DLD1 (cell line): ENCODE data around the gene GALNT2.

Experiments used
- in situ Hi-C: cut with HindIII; loops from 2 replicates; pipeline ENCODE4 v1.10.0; 2017; ENCODE audit warnings: low sequenced_read_pairs

GALNT2 gene

DNA sequence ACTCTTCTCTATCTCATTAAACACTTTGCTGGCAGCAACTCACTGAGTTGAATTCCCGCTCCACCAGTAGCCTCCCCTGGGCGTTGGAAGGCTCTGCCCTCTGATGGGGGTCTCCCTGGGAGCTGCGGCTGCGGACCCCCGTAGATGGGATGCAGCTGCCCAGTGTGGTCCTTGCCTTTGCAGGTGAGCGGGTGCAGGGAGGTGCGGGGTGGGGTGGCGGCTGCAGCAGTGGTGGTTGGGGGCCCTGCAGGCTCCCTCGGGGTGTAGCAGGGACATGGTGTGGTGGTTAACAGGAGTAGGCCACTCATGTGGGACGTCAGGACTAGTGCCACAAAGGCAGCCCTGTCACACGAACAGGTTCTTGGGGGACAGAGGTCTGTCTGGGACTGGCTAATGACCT is 42.0 kb downstream of the GALNT2 start:
- in situ Hi-C loops = no loop called here

DNA sequence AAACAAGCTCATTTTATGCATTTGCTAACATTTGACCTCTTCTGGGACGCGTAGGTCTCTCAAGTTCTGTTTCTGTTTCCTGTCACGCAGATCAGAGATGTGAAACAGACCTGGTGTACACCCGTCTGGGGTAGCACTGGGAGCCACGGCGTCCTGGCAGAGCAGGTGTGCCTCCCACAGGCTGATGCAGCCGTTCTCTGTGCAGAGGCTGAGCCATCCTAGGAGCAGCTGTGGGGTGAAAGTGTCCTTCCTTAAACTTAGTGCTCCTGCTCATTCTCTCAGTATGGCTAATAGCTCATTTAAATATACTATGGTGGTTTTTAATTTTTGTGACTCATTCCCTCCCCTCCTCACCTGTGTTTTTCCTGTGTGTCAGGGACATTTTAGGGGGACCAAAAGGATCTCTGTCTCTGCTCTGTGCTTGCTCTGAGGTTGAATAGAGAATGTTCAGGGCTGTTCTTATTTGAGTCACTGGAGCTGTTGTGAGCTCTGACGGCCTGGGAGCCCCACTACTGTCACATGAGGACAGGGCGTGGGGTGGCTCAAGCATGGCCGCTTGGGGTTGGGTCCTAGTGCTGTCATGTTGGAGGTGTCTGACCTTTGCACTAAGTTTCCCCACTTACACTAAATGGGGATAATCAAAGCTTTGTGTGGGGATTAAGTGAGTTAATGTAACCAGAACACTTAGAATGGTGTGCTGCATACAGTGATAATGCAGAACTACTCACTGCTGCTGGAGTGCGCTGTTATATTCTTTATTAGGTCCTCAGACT is 43.0 kb downstream of the GALNT2 start:
- in situ Hi-C loops = no loop called here

DNA sequence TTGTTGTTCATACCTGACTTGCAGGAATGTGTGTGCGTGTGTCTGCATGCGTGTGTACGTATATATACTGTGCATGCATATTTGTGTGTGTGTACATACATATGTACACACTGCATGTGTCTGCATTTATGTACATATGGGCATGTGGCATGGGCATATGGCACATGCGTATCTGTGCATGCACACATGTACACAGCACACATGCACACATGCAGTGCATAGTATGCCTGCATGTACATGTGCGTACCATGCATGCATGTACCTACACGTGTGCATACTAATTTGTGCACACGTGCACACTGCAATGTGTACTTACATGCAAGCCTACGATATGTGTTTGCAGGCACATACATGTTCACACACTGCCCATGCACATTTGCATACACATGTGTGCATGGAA is 43.9 kb downstream of the GALNT2 start:
- in situ Hi-C loops = no loop called here

DNA sequence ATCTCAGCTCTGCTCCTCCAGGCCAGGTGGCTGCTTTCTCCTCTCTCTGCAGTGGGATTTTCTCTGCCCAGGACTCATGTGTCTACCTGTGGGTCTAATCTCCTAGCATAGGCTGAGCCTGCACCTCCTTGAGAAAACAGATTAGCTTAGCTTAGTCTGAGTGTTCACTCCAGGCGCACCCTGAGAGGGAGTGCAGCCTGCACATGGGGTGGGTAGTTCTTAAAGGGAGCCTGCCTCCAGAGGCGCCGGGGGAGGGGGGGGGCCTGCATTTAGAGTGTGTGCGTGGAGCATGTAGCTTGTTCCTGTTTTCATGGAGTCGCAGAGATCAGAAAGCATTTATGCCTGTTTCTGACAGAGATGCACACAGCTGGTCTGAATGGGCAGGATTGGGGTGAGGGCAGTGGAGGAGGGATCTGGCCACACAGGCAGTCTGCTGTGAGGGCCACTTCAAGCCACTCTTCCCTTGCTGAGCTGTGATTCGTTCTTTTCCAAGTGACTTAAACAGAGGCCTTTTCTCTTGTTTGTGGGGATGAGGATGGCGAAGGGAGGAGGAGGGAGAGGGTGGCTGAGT is 45.2 kb downstream of the GALNT2 start:
- in situ Hi-C loops = no loop called here

DNA sequence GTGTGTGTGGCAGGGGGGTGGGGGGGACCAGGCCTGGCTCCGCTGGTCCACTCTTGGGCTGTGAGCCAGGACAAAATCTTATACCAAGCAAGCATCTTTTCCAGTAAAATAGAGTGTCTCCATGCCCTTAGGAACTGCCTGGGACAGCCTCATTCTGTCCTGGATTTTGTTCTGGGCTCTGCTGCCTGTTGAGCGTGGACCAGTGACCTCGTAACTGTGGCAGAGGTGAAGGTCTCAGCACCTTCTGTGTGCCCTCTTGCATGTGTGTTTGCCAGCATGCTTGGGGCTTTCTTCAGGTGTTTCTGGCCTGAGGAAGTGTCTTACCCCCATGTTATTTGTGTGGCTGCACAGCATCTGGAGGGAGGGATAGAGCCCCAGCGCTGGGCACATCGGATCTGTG is 45.7 kb downstream of the GALNT2 start:
- in situ Hi-C loops = no loop called here

DNA sequence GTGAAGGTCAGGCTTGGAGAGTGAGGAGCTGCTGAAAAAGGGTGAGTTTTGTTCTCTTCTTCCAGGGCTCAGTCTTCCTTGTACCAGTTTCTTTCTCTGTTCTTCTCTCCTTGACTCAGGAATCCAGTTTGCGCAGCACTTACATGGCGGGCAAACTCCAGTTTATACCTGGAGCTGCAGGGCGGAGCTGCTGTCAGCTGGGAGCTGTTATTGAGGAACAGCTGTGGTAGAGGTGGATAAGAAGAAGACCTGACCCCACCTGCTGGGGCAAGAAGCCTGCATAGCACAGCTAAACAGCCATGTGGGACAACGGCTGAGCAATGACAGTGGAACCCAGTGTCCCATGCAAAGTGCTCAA is 46.2 kb downstream of the GALNT2 start:
- in situ Hi-C loops = no loop called here

DNA sequence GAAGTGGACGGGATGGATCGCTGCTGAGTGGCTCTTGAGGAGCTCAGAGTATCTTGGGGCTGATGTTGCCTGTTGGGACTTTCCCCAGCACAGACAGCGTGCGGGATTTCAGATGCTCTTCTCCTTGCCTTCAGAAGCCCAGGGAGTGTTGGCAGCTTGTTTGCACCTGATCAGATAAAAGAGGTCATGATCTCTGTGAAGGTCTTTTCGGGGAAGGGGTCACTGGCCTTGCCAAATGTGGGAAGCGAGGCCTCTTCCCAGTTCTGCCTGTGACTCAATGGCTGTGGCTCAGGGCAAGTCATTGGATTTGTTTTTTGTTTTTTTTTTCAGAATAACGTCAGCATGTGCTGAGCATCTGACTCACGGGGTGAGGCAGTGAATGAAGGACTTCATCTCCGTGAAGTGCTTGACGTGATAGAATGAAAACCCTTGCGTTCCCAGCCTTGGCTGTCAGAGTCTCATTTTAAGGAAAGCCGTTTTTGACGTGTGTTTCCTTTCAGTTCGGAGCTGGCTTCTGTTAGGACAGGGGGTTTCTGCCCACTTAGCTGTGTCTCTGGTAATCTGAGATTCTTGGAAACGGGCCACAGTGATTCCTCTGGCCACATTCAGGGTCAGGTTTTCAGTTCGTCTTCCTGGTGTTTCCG is 46.7 kb downstream of the GALNT2 start:
- in situ Hi-C loops = no loop called here

DNA sequence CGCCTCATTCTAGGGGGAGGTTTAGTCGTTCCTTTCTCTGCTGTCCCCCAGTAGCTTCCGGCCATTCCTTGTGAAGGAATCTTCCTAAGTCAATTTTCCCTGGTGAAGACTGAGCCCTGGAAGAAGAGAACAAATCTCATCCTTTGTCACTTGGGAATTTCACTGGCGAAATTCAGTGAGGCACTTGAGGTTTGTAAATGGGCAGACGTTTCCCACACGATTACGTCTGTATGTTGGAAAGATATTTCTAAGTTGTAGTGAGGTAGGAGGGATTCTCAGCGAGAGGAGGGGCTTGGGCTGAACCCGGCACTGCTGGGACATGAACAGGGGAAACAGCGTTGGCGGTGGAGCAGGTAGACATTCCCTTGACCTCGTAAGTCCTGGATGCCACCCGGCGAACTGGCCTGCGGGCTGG is 47.2 kb downstream of the GALNT2 start:
- in situ Hi-C loops = no loop called here

DNA sequence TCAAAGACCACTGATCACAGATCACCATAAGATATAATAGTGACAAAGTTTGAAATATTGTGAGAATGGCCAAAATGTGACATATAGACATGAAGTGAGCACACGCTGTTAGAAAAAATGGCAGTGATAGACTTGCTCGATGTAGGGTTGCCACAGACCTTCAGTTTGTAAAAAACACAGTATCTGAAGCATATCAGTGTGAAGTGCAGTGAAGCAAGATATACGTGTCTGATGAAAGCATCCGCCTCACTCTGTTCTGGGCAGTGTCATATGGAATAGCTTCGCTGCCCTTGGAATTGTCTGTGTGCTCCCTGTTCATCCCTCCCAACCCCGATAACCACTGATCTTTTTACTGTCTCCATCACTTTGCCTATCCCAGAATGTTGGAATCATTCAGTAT is 50.7 kb downstream of the GALNT2 start:
- in situ Hi-C loops = no loop called here

DNA sequence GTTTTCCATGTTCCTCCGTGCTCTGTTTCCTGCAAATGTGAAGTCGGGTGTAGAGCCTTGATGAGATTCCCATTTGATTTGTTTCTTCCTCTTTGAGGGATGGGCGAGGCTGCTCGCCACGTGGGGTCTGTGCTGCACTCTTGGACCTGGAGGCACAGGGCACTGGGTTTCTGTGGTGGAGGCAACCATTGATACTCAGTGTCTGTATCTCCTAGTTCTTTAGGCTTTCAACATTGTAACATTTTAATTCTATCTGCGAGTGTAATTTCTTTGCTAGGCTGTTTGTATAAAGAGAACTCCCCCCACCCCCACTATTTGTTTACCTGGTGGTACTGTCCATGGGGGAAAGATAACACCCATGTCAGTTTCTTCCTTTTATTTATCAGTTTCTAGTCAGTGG is 52.3 kb downstream of the GALNT2 start:
- in situ Hi-C loops = no loop called here

DNA sequence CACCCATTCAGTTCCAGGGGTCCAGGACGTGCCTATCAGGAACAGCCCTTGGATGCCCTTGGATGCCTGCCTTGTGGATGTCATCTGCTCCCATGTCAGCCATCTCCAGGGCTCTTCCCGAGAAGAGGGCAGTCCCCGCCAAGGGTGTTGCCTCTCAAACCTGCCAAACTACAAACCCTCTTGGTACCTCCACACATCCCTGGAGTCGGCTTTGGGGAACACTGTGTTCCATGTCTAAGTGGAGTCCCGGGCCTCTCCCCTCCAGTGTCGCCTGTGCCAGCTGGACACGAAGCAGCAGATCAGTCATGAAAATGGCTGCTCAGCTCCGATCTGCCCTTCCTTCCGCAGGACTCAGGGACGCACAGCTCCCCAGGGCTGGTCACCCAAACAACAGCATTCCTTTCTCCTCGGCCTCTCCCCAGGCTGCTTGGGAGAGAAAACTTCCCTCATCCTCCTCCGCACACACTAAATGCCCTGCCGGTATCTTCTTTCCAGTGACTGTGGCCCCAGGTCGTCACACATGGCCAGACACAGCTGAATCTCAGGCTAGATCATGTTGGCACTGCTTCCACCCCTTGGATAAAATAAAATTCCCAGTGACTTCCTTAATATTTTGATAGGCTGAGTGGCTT is 53.4 kb downstream of the GALNT2 start:
- in situ Hi-C loops = no loop called here

DNA sequence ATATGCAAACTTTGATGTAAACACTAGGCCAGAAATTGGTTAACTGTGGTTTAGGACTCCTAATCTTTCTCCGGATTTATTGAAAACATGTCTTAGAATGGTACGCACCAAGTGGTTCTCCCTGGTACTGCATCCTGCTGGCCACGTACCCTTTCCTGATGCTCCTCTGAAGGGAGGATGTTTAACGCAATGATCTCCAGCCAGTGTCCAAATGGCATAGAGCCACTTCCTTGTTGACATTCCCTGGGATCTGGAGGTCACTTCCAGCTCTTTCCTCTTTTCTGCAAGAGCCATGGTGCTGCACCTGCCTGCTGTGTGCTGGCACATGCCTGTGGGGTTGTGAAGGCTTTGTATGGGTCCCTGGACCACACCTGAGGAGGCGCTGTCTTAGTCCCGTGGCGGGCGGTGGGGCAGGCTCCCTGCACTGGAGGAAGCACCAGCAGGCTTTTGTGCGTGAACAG is 53.9 kb downstream of the GALNT2 start:
- in situ Hi-C loops = no loop called here

DNA sequence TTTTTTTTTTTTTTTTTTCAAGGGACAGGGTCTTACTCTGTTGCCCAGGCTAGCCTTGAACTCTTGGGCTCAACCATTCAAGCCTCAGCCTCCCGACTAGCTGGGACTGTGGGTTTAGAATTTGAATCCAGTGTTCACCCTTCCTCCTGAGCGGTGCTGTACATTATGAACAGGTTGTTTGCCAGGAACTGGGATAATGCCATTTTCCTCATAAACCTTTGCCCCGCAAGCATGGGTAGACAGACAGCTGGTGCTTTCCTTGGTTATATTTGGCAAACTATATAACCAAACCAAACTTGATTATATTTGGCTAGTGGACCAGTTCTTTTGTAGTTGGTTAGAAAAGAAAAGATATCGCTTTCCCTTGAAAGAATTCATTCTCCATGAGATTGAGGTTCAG is 54.9 kb downstream of the GALNT2 start:
- in situ Hi-C loops = no loop called here

DNA sequence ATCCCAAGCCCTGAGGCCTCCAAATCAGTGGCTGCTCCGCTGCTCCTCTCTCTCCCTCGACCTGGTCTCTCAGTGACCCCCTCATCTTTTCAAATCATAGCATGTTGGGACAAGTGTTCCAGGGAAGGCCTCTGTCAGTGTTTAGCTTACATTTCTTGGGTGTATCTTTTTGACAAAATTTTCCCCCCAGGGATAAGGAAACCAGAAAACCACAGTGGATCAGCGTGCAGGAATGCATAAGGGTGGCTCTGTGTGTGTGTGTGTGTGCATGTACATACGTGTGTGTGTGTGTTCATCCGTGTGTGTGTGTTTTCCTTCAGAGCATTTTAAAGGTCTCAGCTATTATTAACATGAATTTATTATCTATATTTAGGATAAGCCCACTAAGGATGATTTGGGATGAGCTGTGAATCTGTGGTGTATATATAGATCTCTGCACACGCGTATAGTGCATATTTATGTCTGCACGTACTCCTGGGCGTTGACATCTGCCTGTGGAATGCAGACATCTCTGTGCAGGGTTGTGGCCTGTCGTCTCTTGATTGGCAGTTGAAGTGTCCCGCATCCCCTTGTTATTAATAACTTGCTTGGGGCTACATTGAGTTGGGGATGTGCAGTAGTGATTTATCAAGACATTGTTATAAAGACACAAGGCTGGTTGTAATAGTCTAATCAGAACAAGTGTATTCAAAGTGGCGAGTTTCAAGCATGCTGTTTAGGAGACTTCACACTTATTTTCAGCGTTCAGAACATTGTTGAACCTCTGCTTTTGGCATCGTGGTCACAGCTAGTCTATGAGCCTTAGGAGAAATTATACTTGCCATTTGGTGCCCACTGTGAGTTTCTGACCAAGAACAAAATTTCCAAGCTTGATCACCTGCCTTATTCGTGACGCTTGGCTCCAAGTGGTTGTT is 55.6 kb downstream of the GALNT2 start:
- in situ Hi-C loops = no loop called here

DNA sequence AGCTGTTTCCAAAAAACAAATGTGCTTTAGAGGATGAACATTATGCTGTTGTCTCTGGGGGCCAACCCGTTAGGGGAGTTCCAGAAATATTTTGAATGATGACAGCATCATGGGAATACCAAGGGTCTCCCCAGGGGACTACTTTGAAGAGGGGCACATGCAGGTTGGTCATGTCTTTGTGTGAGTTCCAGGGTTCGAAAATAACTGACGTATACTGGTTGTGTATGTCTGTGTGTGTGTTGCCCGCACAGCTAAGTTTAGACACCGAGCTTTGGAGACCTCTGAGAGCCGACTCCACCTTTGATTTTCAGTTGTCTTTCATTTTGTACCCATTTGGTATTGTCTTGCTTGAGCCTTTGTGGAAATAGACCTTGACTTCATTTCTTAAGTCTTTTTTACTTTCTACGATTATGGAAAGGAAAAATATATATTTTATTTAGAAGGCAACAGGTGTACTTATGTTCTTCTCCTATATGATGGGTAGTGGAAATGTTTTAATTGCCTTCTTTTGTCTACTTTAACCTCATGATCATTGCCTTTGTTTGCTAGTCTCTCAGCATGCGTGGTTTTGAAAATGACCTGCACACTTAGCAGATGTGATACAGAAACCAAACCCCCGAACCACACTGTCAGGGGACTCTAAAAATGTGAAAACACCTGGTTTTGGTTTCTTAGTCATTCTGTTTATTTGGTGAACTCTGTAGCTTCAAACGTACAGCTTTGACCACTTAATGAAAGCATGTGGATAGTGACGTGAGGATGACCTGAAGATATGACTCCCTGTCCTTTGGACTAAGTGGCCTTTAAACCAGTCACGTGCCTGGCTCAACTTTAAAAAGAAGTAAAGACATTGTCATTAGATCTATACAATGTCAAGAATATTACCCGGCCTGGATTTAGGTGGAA is 56.5 kb downstream of the GALNT2 start:
- in situ Hi-C loops = no loop called here

DNA sequence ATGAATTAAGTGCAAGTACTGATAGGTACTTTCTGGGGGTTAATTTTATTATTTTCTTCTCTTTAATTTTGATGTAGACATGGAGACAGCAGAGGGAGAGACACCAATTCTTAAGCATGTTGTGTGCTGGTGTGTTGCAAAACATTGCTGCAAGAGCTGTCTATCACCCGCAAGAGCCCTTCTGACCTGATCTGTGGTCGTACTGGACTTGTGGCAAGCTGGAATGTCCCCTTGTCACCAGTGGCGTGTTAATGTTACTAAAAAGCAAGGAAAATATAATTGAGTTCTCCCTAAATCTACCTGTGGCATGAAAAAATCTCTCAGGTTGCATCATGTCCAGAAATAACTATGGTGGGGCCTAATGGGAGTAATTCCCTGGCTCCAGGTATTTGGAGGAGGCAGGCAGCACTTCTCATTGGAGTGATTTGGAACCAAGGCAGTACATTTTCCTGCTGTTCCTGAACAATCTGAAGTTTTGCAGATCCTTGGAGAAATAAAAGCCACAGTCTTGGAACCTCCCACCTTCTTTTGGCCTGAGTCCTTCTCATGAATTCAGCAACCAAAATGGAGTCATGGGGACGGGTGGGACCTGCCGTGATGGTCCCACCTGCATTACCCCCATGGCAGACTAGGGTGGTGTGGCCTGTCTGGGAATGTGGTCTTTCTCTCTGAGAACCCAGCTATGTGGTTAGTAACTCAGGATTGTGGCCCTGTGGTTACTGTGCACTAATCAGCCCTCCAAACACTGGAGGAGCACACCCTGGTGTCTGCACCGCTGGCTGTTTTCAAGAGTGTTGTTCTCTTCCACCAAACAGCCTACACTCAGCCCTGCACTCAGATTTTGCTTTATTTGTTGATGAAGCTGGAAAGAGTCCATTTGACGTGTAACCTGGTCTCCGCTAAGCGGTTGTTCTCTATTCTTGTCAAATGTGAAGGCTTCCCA is 57.4 kb downstream of the GALNT2 start:
- in situ Hi-C loops = no loop called here

DNA sequence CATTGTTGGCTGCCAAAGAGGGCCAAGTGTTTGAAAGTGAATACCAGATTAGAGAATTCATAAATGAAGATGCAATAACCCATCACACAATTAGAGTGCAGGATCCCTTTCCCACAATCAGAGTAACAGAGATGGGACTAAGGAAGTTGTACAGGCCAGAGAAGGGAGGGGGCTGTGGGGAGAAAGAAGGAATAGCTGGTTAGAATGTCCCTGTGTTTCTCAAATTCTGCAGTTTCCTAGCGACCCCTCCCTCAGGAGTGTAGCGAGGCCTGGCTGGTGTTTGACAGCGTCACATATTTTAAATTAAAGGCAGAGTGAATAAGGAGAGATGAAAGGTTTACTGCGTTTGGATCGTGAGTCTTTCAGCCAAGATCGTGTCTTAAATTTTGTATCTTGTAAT is 58.1 kb downstream of the GALNT2 start:
- in situ Hi-C loops = no loop called here

DNA sequence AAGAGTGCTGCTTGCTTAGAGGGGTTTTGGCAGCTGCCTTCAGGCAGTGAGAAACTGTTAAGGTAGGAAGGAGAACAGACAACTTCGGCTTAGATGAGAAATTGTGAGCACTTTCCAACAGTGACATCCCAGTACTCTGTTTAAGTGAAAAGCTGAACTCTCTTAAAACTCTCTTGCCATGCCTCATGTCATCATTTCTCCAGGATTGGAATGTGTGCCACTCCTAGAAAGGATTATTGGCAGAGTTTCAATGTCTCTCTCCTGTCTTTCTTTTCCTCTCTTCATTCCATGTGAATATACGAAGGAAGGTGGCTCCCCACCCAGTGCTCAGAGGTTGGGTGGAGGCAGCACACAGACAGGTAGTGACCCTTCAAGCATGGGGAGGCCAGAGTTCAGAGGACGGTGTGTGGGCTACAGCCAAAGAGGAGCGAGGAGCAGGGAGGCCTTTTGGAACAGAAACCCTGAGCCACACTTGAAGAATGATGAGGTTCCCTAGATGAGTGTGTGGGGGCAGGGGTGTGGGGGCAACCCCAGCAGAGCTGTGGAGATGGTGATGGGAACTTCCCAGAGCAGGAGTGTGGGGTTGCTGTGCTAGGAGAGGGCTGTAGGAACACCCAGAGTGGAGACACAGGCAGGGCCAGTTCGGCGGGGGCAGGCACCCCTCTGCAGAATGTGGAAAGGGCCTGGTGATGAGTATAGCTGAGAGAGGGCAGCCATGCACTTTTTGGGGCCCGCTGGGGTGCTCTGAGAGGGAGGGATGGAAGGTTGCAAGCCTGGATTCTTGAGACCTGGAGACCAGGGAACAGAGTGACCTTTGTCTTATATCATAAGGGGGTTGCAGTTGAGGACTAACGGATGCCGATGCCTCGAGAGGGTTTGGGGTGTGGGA is 58.8 kb downstream of the GALNT2 start:
- in situ Hi-C loops = no loop called here
